ENCODE results near the gene RAB3GAP2.

Gene RAB3GAP2

GRCh38 chr1:220156620-220157146 is 115.6 kb downstream of the RAB3GAP2 start:
- Histone ChIP-seq H3K4me3 (replicated peaks; ENCODE audit: insufficient read depth, low read length) (no peak overlapping the region), H3K27me3 (ENCODE audit: insufficient read depth, poor library complexity, severe bottlenecking) (no peaks in the 10 kb centered on the region), H3K27ac (replicated peaks) (no peak overlapping the region)
- no peak for DNase-seq (ENCODE audit: low read depth in 1 of 2, low spot score in 1 of 2)
- no peak for TF ChIP-seq GABPA (IDR thresholded peaks at IDR 0.05; ENCODE audit: low read depth)
- no peak for TF ChIP-seq REST (IDR thresholded peaks at IDR 0.05; ENCODE audit: insufficient replicate concordance, low read depth)
- TF ChIP-seq POLR2AphosphoS5 (IDR thresholded peaks at IDR 0.05; ENCODE audit: low read depth), result no peak
- no peak for TF ChIP-seq CTCF (IDR thresholded peaks at IDR 0.05; ENCODE audit: insufficient read depth, low read length)
- no peak for TF ChIP-seq SPI1 (IDR thresholded peaks at IDR 0.05; ENCODE audit: borderline replicate concordance, low read depth)

GRCh38 chr1:220153147-220153546 is 119.1 kb downstream of the RAB3GAP2 start:
- DNase-seq (ENCODE audit: low read depth in 1 of 2, low spot score in 1 of 2), result no peak
- Histone ChIP-seq H3K4me3 (replicated peaks; ENCODE audit: insufficient read depth, low read length) (no peak overlapping the region), H3K27me3 (ENCODE audit: insufficient read depth, poor library complexity, severe bottlenecking) (no peaks in the 10 kb centered on the region), H3K27ac (replicated peaks) (no peak overlapping the region)
- TF ChIP-seq CTCF (IDR thresholded peaks at IDR 0.05; ENCODE audit: insufficient read depth, low read length) (no peak), POLR2AphosphoS5 (IDR thresholded peaks at IDR 0.05; ENCODE audit: low read depth) (no peak), SPI1 (IDR thresholded peaks at IDR 0.05; ENCODE audit: borderline replicate concordance, low read depth) (no peak), REST (IDR thresholded peaks at IDR 0.05; ENCODE audit: insufficient replicate concordance, low read depth) (no peak), GABPA (IDR thresholded peaks at IDR 0.05; ENCODE audit: low read depth) (no peak)

GRCh38 chr1:220151454-220151853 is 120.8 kb downstream of the RAB3GAP2 start:
- Histone ChIP-seq H3K27ac (replicated peaks) (no peak overlapping the region), H3K4me3 (replicated peaks; ENCODE audit: insufficient read depth, low read length) (no peak overlapping the region), H3K27me3 (ENCODE audit: insufficient read depth, poor library complexity, severe bottlenecking) (no peaks in the 10 kb centered on the region)
- TF ChIP-seq GABPA (IDR thresholded peaks at IDR 0.05; ENCODE audit: low read depth) (no peak), CTCF (IDR thresholded peaks at IDR 0.05; ENCODE audit: insufficient read depth, low read length) (no peak), POLR2AphosphoS5 (IDR thresholded peaks at IDR 0.05; ENCODE audit: low read depth) (no peak)
- DNase-seq (ENCODE audit: low read depth in 1 of 2, low spot score in 1 of 2), result no peak

- DNase-seq (ENCODE audit: low read depth in 1 of 2, low spot score in 1 of 2), result no peak
- Histone ChIP-seq H3K27ac (replicated peaks) (no peak overlapping the region), H3K27me3 (ENCODE audit: insufficient read depth, poor library complexity, severe bottlenecking) (no peaks in the 10 kb centered on the region), H3K4me3 (replicated peaks; ENCODE audit: insufficient read depth, low read length) (no peak overlapping the region)
- no peak for TF ChIP-seq SPI1 (IDR thresholded peaks at IDR 0.05; ENCODE audit: borderline replicate concordance, low read depth)
Observed at GRCh38 chr1:220149742-220150141, 122.5 kb downstream of the RAB3GAP2 start.
